Loucy (cell line): ENCODE data around the gene TRMT61A.

Source experiments
- CTCF ChIP-seq: fragments of 200-600 bp; sonication (generic); conservative IDR thresholded peaks from 2 replicates; pipeline ENCODE4 v1.5.1; 2014; ENCODE audit warnings: mild to moderate bottlenecking, antibody characterized with exemption, low read length
- EZH2phosphoT487 ChIP-seq: fragments of 200-600 bp; IDR thresholded peaks from 2 replicates; pipeline ENCODE4 v1.6.1; 2018; ENCODE audit warnings: antibody characterized with exemption, mild to moderate bottlenecking, moderate library complexity, borderline replicate concordance

- TF ChIP-seq CTCF (no peak), EZH2phosphoT487 (no peak)
These were observed 20.3 kb upstream of the TRMT61A start for GRCh38 chr14:103508521-103509329.
